ENCODE results near the gene KRT37.

The KRT37 gene

DNA sequence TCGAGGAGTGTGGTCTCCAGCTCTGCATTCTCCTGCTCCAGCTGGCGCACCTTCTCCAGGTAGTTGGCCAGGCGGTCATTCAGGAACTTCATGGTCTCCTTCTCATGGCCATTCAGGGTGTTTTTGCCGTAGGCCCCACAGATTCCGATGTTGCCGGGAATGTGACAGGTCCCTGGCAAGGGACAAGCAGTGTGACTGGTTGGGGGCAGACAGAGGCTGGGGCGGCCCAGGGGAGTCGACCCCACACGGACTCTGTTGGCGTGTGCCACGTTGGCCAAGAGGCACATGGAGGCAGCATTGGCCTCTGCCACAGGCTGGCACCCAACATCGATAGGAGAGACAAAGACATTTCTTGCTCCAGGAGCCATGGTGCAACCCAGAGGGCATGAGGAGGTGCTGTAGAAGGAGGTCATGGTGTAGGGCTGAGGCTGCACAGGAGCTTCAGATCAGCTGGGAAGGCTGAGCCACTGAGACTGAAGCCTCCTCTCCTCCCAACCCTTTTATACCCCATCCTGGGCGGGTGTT is at the start of gene KRT37:
TSS of gene KRT37 (minus strand) at position 475 of the 525 bp plus-strand sequence. CDS start at position 413, 62 bp downstream.
- DNase-seq = no peak

DNA sequence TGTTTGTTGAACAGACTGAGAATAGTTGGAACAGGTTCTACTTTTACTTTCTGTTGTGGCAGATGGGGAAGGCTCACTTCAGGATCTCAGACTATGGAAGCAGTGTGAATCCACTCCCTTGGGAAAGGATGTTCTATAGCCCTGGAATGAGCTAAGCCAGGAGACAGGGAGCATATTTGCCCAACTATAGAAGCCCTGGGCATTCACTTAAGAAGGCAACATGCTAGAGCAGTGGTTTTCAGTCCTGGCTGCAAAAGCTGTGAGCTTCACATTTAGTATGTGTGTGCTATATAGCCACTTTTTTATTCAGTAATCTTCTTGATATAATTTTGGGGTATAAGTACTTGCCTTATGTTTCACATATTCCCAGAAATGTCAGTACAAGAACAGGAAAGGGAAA is 44.0 kb upstream of the KRT37 start:
- DNase-seq = no peak

DNA sequence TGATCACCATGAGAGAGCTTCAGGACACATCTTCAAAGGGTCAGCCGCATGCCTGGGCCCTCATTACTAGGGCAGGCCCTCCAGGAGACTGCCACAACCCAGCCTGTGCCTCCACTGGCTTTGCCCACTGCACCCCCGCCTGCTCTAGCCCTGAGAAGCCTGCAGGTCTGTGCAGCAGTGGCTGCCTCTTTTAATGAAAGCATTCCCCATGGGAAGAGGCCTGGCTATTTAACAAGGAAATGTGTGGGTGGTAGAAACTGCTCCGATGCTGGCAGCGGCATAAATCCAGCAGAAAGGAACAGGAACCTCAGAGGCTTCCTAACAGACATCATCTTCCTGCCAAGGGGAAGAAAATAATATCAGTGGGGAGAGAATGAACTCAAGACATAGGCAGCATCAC is 43.2 kb upstream of the KRT37 start:
- DNase-seq = no peak

DNA sequence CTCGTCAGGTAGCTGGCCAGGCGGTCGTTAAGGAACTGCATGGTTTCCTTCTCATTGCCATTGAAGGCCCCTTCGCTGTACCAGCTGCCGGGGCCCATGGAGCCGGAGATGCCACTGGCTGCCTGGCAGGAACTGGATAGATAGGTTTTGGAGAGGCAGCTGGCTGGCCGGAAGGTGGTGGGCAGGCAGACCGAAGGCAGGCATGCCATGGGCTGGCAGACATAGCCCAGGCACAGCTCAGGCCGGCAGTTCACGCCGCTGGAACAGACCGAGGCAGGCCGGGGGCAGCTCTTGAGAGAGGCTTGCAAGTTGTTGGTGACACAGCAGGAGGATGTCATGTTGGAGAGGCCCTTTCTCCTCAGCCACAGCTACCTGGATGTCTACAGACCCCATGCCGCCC is 42.6 kb upstream of the KRT37 start, which contains the start of gene KRT32:
TSS of gene KRT32 (minus strand) at position 399 of the 400 bp plus-strand sequence. CDS start at position 338, 61 bp downstream.
- no peak for DNase-seq

DNA sequence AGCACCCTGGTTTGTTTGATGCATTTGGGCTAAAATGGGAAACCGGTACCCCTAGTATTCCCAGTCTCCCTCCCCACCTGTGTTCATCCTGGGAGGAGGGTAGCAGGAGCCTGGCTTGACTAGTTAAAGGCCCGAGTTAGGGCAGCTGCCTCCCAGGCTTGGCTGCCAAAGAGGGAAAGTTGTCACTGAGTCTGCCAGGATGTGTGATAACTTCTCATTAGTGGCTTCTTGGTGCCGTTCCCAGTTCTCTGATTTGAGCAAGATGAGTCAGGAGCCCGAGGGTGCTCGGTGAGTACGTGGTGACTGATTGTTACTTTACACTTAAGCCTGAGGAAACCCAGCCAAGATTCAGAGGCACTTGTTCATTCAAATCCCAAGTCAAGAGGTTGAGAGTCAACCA is 40.3 kb upstream of the KRT37 start:
- no peak for DNase-seq

DNA sequence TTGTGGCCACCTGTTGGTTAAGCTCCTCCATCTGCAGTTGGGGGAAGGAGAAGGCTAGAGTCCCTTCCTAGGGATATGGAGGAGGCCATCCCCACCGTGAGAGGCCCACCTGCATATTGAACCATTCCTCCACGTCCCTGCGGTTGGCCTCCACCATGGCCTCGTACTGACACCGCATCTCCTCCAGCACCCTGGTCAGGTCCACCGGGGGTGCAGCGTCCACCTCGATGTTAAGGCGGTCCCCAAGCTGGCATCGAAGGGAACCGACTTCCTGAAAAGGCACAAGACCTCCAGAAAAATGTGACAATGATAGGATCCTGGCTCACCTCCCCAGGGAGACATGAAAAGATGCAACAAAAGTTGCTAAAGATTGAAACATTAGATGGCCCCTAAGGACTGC is 39.8 kb upstream of the KRT37 start:
- DNase-seq = no peak

DNA sequence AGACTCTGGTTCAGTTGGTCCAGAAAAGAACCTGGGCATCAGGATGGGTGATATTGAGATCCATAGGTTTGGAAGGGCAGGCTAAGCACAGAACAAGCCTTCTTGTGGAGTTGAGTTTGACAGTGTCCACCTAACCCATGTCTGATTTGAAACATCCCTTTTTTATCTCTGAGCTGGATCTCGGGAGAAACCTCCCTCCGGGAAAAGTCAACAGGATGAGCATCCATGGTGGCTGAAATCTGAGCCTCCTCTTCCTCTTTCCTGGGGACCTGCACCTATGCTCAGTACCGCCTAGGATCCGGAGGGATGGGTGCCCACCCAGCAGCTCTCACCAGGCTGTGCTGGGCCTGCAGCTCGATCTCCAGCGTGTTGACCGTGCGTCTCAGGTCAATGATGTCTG is 39.4 kb upstream of the KRT37 start:
- DNase-seq = no peak

DNA sequence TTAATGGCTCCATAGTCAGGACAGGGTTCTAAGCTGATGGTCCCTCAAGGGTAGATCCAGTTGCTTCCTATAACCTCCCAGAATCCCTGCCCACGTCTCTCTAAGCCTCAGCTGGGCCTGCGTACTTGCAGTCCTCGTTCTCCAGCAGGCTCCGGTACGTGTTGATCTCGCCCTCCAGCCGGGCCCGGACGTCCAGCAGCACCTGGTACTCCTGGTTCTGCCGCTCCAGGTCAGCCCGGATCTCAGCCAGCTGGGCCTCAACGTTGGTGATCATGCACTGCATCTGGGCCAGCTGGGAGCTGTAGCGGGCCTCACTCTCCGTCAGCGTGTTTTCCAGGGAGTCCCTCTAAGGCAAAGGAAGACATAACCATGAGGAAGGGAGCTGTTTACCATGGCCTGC is 38.3 kb upstream of the KRT37 start:
- DNase-seq = no peak

DNA sequence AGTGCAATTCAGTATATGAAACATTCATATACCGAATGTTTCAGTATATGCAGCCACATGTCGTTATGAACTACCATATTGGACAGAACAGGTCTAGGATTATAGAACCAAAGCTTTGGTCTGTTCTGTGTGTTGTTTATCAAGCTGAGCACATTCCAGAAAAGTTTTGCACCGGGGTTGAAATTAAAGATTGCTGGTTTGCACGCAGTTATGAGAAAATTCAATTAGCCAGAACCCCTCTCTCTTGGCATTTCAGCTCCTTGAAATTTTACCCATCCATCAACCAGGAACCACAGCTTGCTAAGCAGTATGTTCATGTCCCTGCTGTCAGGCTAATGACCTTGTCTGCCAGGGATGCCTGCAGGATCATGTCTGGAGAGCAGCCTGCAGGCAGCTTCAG is 33.3 kb upstream of the KRT37 start:
- no peak for DNase-seq

DNA sequence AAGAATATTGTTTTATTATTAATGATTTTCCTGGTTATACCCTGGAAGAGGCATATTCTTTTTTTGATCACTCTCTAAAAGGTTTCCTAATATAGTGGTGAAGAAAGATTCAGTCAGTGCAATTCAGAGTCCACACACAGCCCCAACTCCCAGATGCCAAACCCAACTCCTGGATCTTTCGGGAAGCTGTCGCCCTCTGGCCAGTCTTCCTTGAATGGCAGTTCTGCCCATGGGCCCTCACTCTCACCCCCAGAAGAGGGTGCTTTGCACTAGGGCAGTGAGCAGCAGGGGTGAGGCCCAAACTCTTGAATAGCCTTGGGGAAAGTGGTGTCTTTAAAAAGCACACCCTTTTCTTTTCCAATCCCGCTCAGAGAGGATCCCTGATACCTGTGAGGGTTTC is 31.8 kb upstream of the KRT37 start:
- DNase-seq = no peak

DNA sequence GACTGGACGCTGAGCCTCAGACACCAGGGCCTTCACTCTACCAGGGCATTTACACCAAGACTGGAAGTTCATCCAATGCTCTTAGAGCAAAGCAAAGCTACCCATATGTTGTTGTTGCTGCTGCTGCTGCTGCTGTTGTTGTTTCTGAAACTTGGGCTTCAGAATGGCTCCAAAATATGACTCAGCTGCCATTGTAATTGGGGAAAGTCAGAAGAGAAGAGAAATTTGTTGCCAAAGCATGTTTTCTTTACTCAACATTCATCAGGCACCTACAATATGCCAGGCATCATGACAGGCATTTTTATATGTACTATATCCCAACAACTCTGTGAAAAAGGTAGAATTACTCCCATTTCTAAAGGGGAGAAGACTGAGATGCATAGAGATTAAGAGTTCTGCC is 30.9 kb upstream of the KRT37 start:
- no peak for DNase-seq

DNA sequence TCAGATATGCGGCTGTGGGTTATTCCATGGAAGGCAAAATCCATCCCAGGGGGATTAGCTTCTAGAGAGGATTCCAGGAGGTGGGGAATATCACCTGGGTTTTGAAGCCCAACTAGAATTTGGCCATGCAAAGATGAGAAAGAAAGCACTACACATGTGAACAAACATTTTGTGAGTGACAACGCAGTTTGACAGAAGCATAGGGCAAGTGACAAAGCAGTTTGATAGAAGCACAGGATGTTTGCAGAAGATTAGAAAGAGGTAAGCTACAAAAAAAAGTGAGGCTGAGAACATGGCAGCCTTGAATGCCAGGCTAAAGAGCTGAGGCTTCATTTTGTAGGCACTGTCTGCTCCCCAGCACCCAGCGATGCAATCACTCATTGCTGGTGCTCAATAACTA is 28.7 kb upstream of the KRT37 start:
- DNase-seq = no peak

DNA sequence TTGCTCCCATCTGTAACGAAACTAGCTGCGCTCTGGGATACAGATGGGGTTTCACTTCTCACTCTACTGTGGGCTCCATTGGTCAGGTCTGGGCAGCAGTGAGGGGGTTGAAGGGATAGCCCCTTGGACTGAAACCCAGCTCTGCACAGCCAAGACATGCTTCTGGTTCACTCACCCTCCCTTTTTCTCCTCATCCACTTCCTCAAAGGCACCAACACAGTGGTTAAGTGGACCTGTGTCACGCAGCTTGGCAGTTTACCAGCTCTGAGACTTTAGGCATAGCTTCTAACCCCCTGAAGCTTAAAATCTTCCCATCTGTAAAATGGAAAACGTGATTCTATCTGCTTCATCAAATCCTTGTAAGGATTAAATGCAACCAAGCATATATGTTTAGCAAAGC is 27.9 kb upstream of the KRT37 start:
- DNase-seq = peak; percentile 52

DNA sequence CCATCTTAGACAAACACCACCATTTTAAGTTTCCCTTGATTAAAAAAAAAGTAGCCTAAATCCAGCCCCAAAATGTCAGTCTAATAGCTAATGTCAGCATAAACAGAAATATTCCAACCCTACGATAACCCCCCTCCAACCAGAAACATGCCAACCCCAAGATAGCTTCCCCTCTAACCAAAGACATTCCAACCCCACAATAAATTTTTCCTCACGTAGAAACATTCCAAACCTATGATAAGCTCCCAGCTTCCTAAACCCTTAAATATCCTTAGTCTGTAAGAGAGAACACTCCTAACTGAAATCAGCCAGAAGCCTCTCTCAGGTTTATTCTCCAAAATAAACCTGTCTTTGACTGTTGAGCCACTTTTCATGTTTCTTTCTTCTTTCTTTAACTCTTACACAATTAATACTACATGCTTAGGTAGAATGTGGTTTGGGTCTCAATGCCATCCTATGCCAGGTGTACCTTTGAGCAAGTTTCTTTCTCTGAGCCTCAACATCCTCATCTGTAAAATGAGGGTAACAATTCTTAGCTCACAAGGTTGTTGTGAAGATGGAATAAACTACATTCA is 26.9 kb upstream of the KRT37 start:
- DNase-seq = no peak

DNA sequence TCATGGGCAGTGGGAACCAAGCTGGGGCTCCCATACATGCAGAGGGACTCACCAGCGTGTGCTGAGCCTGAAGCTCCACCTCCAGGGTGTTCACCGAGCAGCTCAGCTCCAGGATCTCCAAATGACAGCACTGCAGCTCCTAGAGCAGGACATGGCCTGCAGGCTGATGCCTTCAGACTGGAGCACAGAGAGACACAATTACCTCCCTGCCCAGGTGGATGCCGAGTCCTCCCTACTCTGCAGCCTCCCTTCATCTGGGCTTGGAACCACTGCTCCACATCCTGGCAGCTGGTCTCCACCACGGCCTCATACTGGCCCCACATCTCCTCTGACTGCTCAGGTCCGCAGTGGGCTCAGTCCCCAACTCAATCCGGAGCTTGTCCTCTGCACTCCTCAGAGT is 24.6 kb upstream of the KRT37 start:
- no peak for DNase-seq

DNA sequence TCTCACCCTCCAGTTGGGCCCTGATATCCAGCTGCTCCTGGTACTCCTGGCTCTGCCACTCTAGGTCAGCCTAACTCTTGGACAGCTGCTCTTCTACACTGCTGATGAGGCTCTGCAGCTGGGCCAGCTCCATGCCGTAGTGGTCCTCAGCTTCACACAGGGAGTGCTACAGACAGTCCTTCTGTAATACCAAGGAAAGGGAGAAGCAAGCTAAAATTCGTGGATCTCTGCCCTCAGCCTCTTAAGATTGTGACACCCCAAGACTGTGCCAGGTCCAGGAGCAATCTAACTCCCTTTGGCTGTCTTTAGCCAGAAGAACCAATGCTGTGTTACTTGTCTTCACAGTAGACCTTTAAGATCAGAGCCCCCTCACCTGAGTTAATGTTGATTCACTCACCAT is 24.1 kb upstream of the KRT37 start:
- no peak for DNase-seq

DNA sequence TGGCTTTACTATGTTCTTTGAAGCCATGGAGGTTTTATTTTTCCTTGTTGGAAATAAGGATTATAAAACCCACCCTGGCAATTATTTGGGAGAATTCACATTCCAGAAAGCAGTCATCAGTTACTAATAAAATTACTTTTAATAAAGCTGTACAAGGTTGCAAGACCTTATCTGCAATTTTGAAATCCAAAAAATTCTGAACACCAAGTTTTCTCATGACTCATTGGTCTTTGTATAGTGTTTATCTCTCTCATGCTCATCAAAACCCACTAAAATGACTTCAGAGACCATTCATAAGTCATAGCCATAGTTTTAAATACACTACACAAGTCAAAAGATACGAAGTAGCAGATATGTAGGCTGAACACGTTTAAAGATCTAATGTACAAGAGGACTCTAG is 22.4 kb upstream of the KRT37 start:
- DNase-seq = no peak

DNA sequence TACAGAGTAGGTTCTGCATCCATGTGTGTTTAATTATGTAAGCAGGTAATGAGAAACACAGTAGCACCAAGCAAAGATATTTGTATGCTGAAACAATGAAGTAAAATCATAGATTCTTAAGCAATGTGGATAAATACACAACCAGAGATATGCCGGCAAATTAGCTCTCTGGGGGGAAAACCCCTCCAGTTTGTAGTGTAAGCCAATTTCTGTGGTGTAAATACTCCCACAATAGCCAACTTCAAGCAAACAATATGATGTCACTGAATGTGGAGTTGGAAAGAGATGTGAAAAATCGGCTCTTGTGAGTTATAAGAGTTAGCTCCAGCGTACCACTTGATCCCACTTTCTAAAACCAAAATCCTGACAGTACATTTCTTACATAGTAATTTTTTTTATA is 20.3 kb upstream of the KRT37 start:
- DNase-seq = no peak

DNA sequence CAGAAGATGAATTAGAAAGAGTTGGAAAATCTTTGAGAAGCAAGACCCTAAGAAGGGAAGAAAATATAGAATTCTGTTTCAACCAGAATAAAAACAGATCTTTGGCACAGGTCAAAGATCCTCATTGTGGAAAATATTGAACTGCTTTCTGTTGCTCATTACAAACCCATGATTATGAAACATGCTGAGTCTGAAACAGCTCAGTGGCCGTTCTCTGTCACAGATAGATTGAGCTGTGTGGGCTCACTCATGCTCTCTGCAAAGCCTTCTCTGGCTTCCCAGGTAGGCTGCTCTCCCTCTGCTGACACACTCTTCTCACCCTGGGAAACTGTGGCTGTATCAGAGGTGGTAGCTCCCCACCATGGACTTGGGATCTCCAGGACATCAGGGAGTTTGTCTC is 19.8 kb upstream of the KRT37 start:
- DNase-seq = no peak

DNA sequence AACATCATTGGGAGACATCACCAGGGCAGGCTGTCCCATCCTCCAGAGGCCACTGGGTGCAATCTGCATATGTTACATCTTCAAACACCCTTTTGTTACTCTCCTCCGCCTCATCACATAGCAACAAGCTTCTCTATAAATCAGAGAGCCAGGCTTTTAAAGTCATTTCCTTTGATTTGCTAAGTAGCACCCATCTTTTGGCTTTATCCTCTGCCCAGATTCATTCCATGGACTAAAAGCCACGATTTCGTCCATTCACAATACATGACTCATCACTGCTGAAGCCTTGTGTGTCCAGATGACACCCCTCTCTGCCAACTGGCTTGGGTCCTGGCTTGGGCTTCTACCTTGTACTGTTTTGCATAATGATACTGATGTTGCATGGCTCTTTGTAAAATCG is 18.4 kb upstream of the KRT37 start:
- DNase-seq = no peak

DNA sequence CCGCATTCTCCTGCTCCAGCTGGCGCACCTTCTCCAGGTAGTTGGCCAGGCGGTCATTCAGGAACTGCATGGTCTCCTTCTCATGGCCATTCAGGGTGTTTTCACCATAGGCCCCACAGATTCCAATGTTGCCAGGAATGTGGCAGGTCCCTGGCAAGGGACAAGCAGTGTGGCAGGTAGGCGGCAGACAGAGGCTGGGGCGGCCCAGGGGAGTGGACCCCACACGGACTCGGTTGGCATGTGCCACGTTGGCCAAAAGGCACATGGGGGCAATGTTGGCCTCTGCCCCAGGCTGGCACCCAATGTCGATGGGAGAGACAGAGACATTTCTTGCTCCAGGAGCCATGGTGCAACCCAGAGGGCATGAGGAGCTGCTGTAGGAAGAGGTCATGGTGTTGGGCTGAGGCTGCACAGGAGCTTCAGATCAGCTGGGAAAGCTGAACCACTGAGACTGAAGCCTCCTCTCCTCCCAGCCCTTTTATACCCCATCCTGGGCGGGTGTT is 16.2 kb upstream of the KRT37 start, which contains the start of gene KRT38:
TSS of gene KRT38 (minus strand) at position 453 of the 503 bp plus-strand sequence. CDS start at position 391, 62 bp downstream.
- no peak for DNase-seq

DNA sequence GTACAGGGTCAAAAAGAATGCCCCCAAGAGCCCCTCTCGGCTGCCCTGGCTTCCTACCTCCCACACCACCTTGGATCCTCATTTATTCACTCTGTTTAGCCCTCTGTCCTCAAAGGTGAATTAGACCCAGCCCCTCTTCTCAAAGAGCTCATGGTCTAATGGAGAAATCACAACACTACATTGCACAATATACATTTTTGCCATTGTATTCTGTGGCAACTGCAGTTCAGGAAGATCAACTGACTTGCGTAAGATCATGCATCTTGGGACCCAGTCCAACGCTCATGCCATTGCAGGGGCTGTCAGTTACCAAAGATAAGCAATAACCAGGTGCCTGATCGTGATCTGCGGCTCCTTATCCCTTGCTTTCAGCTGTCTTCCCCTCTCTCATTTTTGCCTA is 15.0 kb upstream of the KRT37 start:
- no peak for DNase-seq

DNA sequence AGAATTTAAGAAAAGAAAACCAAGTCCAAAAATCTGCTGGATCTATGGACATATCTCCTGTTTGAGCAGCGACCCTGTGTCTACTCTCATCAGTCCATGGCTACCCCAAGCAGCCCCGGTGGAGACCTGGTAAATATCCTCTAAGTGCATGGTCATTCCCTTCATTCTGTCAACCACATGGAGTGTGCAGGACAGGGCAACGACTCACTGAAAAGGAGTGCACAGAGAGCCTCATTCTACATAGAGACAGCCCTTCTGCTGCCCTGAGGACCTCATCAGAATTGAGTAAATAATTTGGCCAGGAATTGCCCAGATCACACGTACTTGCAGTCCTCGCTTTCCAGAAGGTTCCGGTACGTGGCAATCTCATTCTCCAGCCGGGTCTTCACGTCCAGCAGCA is 13.4 kb upstream of the KRT37 start:
- DNase-seq = no peak

DNA sequence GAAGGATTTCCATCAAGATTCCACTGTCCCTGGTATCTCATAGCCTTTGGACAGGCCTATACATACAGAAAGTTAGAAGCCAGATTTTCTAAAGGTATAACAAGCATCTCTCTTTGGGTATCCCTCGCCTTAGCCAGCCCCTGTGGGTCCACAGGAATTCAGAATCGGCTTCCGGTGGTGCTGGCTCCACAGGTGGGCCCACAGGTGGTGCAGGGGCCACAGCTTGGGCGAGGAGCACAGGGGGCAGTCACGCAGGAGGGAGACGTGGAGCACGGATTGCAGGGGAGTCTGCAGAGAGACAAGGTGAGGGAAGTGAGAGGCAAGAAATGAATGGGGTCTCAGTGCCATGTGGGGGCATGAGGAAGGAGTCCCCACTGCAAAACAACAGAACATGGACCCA is 12.9 kb upstream of the KRT37 start:
- DNase-seq = no peak

DNA sequence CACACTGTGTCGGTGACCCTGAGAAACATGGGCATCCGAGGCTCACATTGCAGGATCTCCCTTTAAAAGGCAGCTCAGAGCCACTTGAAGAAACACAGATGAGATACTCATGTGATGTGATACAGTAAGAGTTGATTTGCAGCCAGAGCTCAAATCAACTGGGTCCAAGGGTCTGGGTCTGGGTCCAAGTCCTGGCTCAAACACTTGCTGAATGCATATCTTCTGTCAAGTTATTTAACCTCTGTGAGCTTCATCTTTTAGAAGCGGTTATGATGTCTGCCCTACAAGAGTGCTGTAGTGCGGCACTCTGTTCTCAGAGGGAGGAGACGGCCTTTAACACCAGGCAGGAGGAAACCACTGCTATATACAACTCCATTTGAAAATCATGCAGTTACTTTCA is 10.0 kb upstream of the KRT37 start:
- DNase-seq = no peak
